Aorta (tissue), 5 donors: ENCODE results near the gene PNRC1. TPM values are rescaled to one million over a fixed set of nuclear protein-coding genes. Genes with fewer than 3 reads are reported as not detected.
"Not testable (repeated sequence)": the region's sequence is repeated elsewhere in the genome, so short reads cannot be mapped to it uniquely, and the experiment has no call there.

Experiments
- ATAC-seq: fragments of 200-7000 bp; cut with Tn5 transposase; one replicate; pipeline ENCODE4 v1.9.1; 2022; ENCODE audit warnings: moderate library complexity; ENCODE audit not compliant: low FRiP score
- DNase-seq, 2 donors: peaks; one replicate each; pipeline ENCODE4 v3.0.0-alpha.2; 2020
- H3K27ac ChIP-seq, 2 donors: one replicate each; pipeline ENCODE4 v1.5.1; 2013; ENCODE audit warnings: low read length in 2 of 2, mild to moderate bottlenecking in 2 of 2, moderate library complexity in 2 of 2, control low read depth in 1 of 2, inconsistent platforms in 1 of 2, low read depth in 1 of 2
- H3K27me3 ChIP-seq, 2 donors: one replicate each; pipeline ENCODE4 v1.6.1; 2013; ENCODE audit warnings: control low read depth in 1 of 2, low read length in 1 of 2, mild to moderate bottlenecking in 1 of 2, moderate library complexity in 1 of 2; ENCODE audit not compliant: insufficient read depth in 2 of 2, control insufficient read depth in 1 of 2
- H3K36me3 ChIP-seq, 2 donors: one replicate each; pipeline ENCODE4 v1.6.1; 2013; ENCODE audit warnings: control low read depth in 1 of 2, low read length in 1 of 2, mild to moderate bottlenecking in 1 of 2; ENCODE audit not compliant: insufficient read depth in 2 of 2, control insufficient read depth in 1 of 2
- H3K4me1 ChIP-seq, 2 donors: one replicate each; pipeline ENCODE4 v1.6.1; 2013; ENCODE audit warnings: low read length in 2 of 2, control low read depth in 1 of 2, mild to moderate bottlenecking in 1 of 2, moderate library complexity in 1 of 2; ENCODE audit not compliant: insufficient read depth in 2 of 2, control insufficient read depth in 1 of 2
- H3K4me3 ChIP-seq, 2 donors: one replicate each; pipeline ENCODE4 v1.5.1; 2013; ENCODE audit warnings: low read length in 2 of 2, control low read depth in 1 of 2, mild to moderate bottlenecking in 1 of 2
- H3K9me3 ChIP-seq: one replicate; pipeline ENCODE4 v1.6.1; 2013; ENCODE audit warnings: mild to moderate bottlenecking, low read length; ENCODE audit not compliant: control insufficient read depth
- WGBS, 2 donors: extraction: QIAGEN DNeasy Blood & Tissue Kit; methylation state at CpG; one replicate each; pipeline ENCODE4 v1.1.7; 2013; 5-methylcytosine and 5-hydroxymethylcytosine counted together
- intact Hi-C, 2 donors: fragments of 100-400 bp; cut with DNase I; formaldehyde crosslinking; loops; one replicate each; pipeline versions ENCODE4 v1.14.2 to v1.15.0; 2022
- polyA plus RNA-seq, 2 donors: library from polyadenylated mRNA; stranded (reverse); fragments of 200-250 nt; gene quantifications; one replicate each; pipeline ENCODE4 v1.2.3, GENCODE V29; 2013
- total RNA-seq, 2 donors: library from RNA; stranded (reverse); fragmentation: NEBNext Ultra II Directional; extraction: Animal tissue kit (Norgen Biotek cat#: 25700); gene quantifications; one replicate each; pipeline ENCODE4 v1.2.1, GENCODE V29; 2021
- donor health status: healthy with polysubstance abuse.
- donor health status: Bipolar disorder and iron deficiency.
- donor health status: DM: no; HTN: no; CAD: no.
- donor health status: DM: no; HTN: no; CAD: no.
- donor health status: DM: yes; HTN: yes; CAD: no.

Gene PNRC1
- total and polyA plus RNA-seq, 4 donors, result 74.9 to 342 (median 196) TPM

- Histone ChIP-seq H3K27ac (no peak overlapping the region), H3K4me1 (peaks cover 0 to 3% of the 10 kb centered on the region in 2 donors), H3K4me3 (no peak overlapping the region), H3K9me3 (no peaks in the 10 kb centered on the region), H3K36me3 (no peaks in the 10 kb centered on the region), H3K27me3 (no peaks in the 10 kb centered on the region)
- DNase-seq (no peak), ATAC-seq (no peak)
- 74 to 83% methylated on average over 3 of the region's 3 CpGs for WGBS, 2 donors
- intact Hi-C loops, result no loop called here
Measured at GRCh38 chr6:89050697-89051096, 29.9 kb upstream of the PNRC1 start.

- no peak overlapping the region for H3K27ac ChIP-seq
- DNase-seq, result no peak
- no peak for ATAC-seq
- WGBS, 2 donors, result 91 to 92% methylated on average over 3 of the region's 3 CpGs
- no peaks in the 10 kb centered on the region for H3K9me3 ChIP-seq
- peaks cover 0 to 3% of the 10 kb centered on the region in 2 donors for H3K4me1 ChIP-seq
- H3K27me3 ChIP-seq, result no peaks in the 10 kb centered on the region
- H3K4me3 ChIP-seq, result no peak overlapping the region
- intact Hi-C loops, result no loop called here
- H3K36me3 ChIP-seq, result no peaks in the 10 kb centered on the region
Measured at GRCh38 chr6:89051676-89052075, 28.9 kb upstream of the PNRC1 start.

GRCh38 chr6:89054208-89054607, 26.3 kb upstream of the PNRC1 start:
- Histone ChIP-seq H3K27me3 (no peaks in the 10 kb centered on the region), H3K9me3 (no peaks in the 10 kb centered on the region), H3K36me3 (no peaks in the 10 kb centered on the region), H3K4me1 (peaks cover 0 to 3% of the 10 kb centered on the region in 2 donors), H3K4me3 (no peak overlapping the region), H3K27ac (no peak overlapping the region)
- DNase-seq (no peak), ATAC-seq (no peak)
- WGBS, 2 donors, result 92 to 97% methylated on average over 4 of the region's 4 CpGs
- intact Hi-C loops, result no loop called here

- Histone ChIP-seq H3K36me3 (no peaks in the 10 kb centered on the region), H3K27me3 (no peaks in the 10 kb centered on the region), H3K27ac (no peak overlapping the region), H3K4me3 (no peak overlapping the region), H3K9me3 (no peaks in the 10 kb centered on the region), H3K4me1 (no peaks in the 10 kb centered on the region)
- intact Hi-C loops, result no loop called here
- ATAC-seq, result no peak
- DNase-seq, result no peak
- WGBS, 2 donors, result 78 to 87% methylated on average over 2 of the region's 2 CpGs
Measured at GRCh38 chr6:89057759-89058158, 22.8 kb upstream of the PNRC1 start.

GRCh38 chr6:89058627-89059026, 21.9 kb upstream of the PNRC1 start:
- DNase-seq, result no peak
- no peak overlapping the region for H3K4me3 ChIP-seq
- no peaks in the 10 kb centered on the region for H3K9me3 ChIP-seq
- no peak overlapping the region for H3K27ac ChIP-seq
- no peaks in the 10 kb centered on the region for H3K27me3 ChIP-seq
- no peaks in the 10 kb centered on the region for H3K36me3 ChIP-seq
- intact Hi-C loops, result no loop called here
- H3K4me1 ChIP-seq, result no peaks in the 10 kb centered on the region
- 53 to 55% methylated on average over 5 of the region's 5 CpGs for WGBS, 2 donors
- ATAC-seq, result no peak

- Histone ChIP-seq H3K4me3 (no peak overlapping the region), H3K9me3 (no peaks in the 10 kb centered on the region), H3K27me3 (no peaks in the 10 kb centered on the region), H3K4me1 (no peaks in the 10 kb centered on the region), H3K27ac (no peak overlapping the region), H3K36me3 (no peaks in the 10 kb centered on the region)
- intact Hi-C loops, result no loop called here
- no peak for DNase-seq
- ATAC-seq, result no peak
- 93 to 94% methylated on average over 12 of the region's 12 CpGs for WGBS, 2 donors
Measured at GRCh38 chr6:89059227-89059626, 21.3 kb upstream of the PNRC1 start.

- intact Hi-C loops, result no loop called here
- H3K4me1 ChIP-seq, result no peaks in the 10 kb centered on the region
- ATAC-seq, result no peak
- no peak for DNase-seq
- no peak overlapping the region for H3K27ac ChIP-seq
- no peaks in the 10 kb centered on the region for H3K27me3 ChIP-seq
- 97 to 100% methylated on average over 1 of the region's 1 CpG for WGBS, 2 donors
- H3K9me3 ChIP-seq, result no peaks in the 10 kb centered on the region
- H3K4me3 ChIP-seq, result no peak overlapping the region
- H3K36me3 ChIP-seq, result no peaks in the 10 kb centered on the region
Measured at GRCh38 chr6:89063881-89064280, 16.7 kb upstream of the PNRC1 start.

- not testable (repeated sequence) for ATAC-seq
- WGBS, 2 donors, result 91 to 99% methylated on average over 22 of the region's 22 CpGs
Measured at GRCh38 chr6:89064931-89065330, 15.6 kb upstream of the PNRC1 start.

GRCh38 chr6:89066121-89066520, 14.4 kb upstream of the PNRC1 start:
- H3K4me3 ChIP-seq, H3K36me3 ChIP-seq, H3K27ac ChIP-seq, H3K4me1 ChIP-seq, ATAC-seq, H3K27me3 ChIP-seq, intact Hi-C loops, DNase-seq, H3K9me3 ChIP-seq: not testable (repeated sequence)
- 90 to 92% methylated on average over 9 of the region's 9 CpGs for WGBS, 2 donors

More at GRCh38 chr6:89064931-89065330, 15.6 kb upstream of the PNRC1 start:
- H3K36me3 ChIP-seq, DNase-seq, H3K4me3 ChIP-seq, H3K4me1 ChIP-seq, intact Hi-C loops, H3K9me3 ChIP-seq, H3K27ac ChIP-seq, H3K27me3 ChIP-seq: not testable (repeated sequence)
